ES-I3 (cell line): ENCODE measurements around the gene LIG3.
"Not testable (repeated sequence)": the region's sequence is repeated elsewhere in the genome, so short reads cannot be mapped to it uniquely, and the experiment has no call there.

Source experiments
- H3K36me3 ChIP-seq: 2 replicates; pipeline ENCODE4 v1.6.1; 2013; ENCODE audit warnings: mild to moderate bottlenecking, low read length, control low read depth, moderate library complexity; ENCODE audit not compliant: insufficient read depth
- H3K4me1 ChIP-seq: 2 replicates; pipeline ENCODE4 v1.6.1; 2013; ENCODE audit warnings: mild to moderate bottlenecking, control low read depth, low read length; ENCODE audit not compliant: insufficient read depth
- H3K9ac ChIP-seq: 2 replicates; pipeline ENCODE4 v1.6.1; 2013; ENCODE audit warnings: low read depth, mild to moderate bottlenecking, low read length, moderate library complexity
- H3K9me3 ChIP-seq: 2 replicates; pipeline ENCODE4 v1.6.1; 2013; ENCODE audit warnings: mild to moderate bottlenecking, low read length, moderate library complexity; ENCODE audit not compliant: control insufficient read depth, insufficient read depth

Gene LIG3

DNA sequence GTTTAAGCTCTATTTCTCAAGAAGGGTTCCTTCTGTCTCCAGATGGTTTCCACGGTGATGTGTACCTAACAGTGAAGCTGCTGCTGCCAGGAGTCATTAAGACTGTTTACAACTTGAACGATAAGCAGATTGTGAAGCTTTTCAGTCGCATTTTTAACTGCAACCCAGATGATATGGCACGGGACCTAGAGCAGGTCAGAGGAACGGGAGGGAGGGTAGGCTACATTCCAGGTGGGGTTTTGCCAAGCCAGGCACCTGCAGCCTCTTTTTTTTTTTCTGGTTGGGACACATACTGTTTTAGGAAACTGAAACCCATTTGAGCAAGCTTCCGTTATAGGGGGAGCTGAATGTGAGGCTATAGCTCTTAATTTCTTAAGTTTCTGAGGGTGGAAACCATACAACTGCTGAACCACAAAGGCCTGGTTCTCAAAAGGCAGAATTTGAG lies 10.6 kb downstream of the LIG3 start:
- Histone ChIP-seq H3K9ac (no peak overlapping the region), H3K4me1 (no peaks in the 10 kb centered on the region), H3K36me3 (peaks cover 56% of the 10 kb centered on the region), H3K9me3 (no peaks in the 10 kb centered on the region)

- peaks cover 58% of the 10 kb centered on the region for H3K36me3 ChIP-seq
- H3K9ac ChIP-seq: no peak overlapping the region
- no peaks in the 10 kb centered on the region for H3K4me1 ChIP-seq
- H3K9me3 ChIP-seq: no peaks in the 10 kb centered on the region
Measured at GRCh38 chr17:34991606-34992005, 11.3 kb downstream of the LIG3 start.

GRCh38 chr17:34993031-34993430 lies 12.7 kb downstream of the LIG3 start:
- no peaks in the 10 kb centered on the region for H3K4me1 ChIP-seq
- H3K36me3 ChIP-seq: peaks cover 63% of the 10 kb centered on the region
- no peaks in the 10 kb centered on the region for H3K9me3 ChIP-seq
- H3K9ac ChIP-seq: no peak overlapping the region

DNA sequence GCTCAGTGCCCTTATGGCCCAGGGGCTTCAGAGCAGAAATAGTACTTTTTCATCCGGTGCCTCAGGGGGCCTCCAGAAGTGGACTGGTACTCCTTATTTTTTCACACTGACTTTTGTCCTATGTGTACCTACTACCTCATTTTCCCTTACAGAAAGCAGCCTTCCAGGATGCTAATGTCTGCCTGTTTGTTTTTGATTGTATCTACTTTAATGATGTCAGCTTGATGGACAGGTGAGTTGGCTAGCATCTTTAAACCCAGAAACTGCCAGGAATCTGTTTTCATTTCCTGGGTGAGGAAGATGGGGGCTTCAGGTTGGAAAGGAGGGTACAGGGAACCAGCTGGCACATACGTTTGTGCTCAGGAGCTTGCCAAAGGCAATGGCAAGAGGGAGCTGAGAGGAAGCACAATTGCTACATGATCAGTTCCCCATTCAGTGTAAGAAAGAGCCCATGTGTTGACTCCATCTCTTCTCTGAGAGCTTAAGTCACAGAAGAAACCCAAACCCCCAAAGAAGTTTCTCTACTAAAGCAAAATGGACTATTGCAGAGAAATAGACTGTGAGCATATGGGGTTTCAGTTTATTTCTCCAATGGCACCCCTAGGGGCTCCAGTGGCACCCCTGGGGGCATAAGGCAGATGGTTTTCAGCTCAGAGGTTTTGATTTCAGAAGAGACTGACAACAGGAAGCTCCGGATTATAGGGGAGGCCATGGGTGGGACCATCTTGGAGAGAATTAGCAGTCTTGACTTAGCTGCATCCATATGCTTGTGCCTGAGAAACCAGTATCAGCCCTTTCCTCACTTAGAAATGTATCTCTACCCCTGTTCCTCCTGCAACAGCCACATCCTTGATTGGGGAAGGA lies 16.3 kb downstream of the LIG3 start:
- no peak overlapping the region for H3K9ac ChIP-seq
- no peaks in the 10 kb centered on the region for H3K4me1 ChIP-seq
- H3K36me3 ChIP-seq: peaks cover 68% of the 10 kb centered on the region
- H3K9me3 ChIP-seq: no peaks in the 10 kb centered on the region

- no peak overlapping the region for H3K9ac ChIP-seq
- no peaks in the 10 kb centered on the region for H3K9me3 ChIP-seq
- H3K36me3 ChIP-seq: peaks cover 72% of the 10 kb centered on the region
- H3K4me1 ChIP-seq: no peaks in the 10 kb centered on the region
Measured at GRCh38 chr17:34997355-34997862, 17.1 kb downstream of the LIG3 start.

DNA sequence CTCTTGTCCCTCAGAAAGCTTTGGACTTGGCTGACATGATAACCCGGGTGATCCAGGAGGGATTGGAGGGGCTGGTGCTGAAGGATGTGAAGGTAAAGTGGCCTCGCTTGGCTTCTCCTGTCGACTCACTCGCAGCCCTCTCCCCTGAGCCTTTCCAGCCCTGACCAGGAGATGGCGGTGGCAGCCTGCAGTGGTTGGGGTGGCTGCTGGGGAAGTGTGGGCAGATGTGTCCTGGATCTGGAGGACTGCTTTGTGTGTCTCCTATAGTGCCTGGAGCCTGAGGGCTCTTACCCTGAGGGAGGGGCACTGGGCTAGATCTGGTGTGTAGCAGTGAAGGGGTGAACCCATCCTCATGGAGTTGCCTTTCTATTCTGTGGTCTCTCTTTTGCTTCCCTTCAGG lies 17.9 kb downstream of the LIG3 start:
- no peaks in the 10 kb centered on the region for H3K9me3 ChIP-seq
- peaks cover 69% of the 10 kb centered on the region for H3K36me3 ChIP-seq
- H3K9ac ChIP-seq: no peak overlapping the region
- no peaks in the 10 kb centered on the region for H3K4me1 ChIP-seq

DNA sequence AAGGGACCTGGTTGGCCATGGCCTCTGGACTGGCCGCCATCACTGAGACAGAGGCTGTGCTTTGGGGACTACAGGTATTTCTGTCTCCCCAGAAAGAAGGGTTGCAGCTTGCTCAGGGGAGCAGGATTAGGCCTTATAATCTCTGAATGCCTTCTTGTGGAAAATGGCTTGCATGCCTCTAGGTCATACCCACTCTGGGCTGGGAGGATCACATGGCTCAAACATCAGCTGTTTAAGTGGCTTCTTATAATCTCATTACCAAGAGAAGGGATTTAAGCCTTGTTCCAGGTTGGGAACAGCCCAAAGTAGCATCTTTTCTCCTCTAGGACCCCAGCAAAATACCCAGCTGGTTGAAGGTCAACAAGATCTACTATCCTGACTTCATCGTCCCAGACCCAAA lies 19.1 kb downstream of the LIG3 start:
- no peaks in the 10 kb centered on the region for H3K9me3 ChIP-seq
- no peak overlapping the region for H3K9ac ChIP-seq
- no peaks in the 10 kb centered on the region for H3K4me1 ChIP-seq
- H3K36me3 ChIP-seq: peaks cover 56% of the 10 kb centered on the region

GRCh38 chr17:35000965-35001364 lies 20.7 kb downstream of the LIG3 start:
- not testable (repeated sequence) for H3K9ac ChIP-seq, H3K4me1 ChIP-seq, H3K9me3 ChIP-seq
- peaks cover 43% of the 10 kb centered on the region for H3K36me3 ChIP-seq

GRCh38 chr17:35001549-35001948 lies 21.2 kb downstream of the LIG3 start:
- Histone ChIP-seq H3K36me3 (peaks cover 44% of the 10 kb centered on the region), H3K4me1 (no peaks in the 10 kb centered on the region), H3K9me3 (no peaks in the 10 kb centered on the region), H3K9ac (no peak overlapping the region)

DNA sequence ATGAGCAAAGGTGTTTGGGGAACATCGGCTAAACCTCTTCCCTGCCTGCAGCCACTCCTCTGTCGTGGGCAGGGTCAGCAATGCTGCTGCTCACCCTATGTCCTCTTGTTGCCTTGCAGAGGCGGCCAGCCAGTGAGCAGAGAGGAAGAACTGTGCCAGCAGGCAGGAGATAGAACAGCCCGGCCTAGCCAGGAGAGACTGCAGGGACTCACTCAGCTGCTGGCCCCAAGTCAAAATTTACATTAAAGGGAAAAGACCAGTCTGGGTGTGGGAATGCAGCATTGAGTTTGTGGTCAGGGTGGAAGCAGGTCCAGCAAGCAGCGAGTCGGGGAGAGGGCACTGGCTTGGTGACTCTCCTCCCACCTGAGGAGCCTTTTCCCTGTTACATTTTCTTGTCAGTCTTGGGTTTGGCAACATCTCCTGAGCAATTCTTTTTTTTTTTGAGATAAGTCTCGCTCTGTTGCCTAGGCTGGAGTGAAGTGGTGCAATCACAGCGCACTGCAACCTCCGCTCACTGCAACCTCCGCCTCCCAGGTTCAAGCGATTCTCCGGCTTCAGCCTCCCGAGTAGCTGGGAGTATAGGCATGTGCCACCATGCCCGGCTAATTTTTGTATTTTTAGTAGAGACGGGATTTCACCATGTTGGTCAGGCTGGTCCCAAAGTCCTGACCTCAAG lies 22.7 kb downstream of the LIG3 start:
- Histone ChIP-seq H3K4me1 (no peaks in the 10 kb centered on the region), H3K9ac (no peak overlapping the region), H3K36me3 (peaks cover 38% of the 10 kb centered on the region), H3K9me3 (no peaks in the 10 kb centered on the region)

DNA sequence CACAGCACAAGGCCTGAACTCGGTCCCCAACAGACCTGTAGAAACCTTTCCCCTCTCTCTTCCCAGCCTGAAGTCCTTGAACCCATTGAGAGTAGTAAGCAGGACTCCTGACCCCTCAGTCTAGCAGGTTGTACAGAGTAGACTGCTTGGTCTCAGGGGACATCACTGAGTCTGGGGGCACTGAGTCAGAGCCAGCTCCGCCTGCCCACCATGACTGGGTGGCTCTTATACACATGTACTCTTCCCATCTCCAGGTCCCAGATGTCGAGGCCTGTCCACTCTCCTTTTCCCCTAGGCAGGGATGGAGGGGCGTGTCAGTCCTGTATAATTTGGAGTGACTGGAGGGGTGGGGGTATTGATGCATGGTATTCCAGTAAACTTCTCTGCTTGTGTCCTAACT lies 23.5 kb downstream of the LIG3 start:
- no peaks in the 10 kb centered on the region for H3K4me1 ChIP-seq

GRCh38 chr17:35006345-35006744 lies 26.0 kb downstream of the LIG3 start:
- Histone ChIP-seq H3K36me3 (peaks cover 17% of the 10 kb centered on the region; the same call in 1 of the 2 replicates), H3K9me3 (no peaks in the 10 kb centered on the region), H3K9ac (no peak overlapping the region), H3K4me1 (no peaks in the 10 kb centered on the region)

More for the DNA sequence above, 23.5 kb downstream of the LIG3 start:
- H3K9ac ChIP-seq: no peak overlapping the region
- H3K9me3 ChIP-seq: no peaks in the 10 kb centered on the region
- H3K36me3 ChIP-seq: peaks cover 34% of the 10 kb centered on the region

GRCh38 chr17:35006961-35007360 lies 26.6 kb downstream of the LIG3 start:
- H3K36me3 ChIP-seq: peaks cover 15% of the 10 kb centered on the region; the same call in 1 of the 2 replicates
- H3K9me3 ChIP-seq: no peaks in the 10 kb centered on the region
- H3K4me1 ChIP-seq: no peaks in the 10 kb centered on the region
- no peak overlapping the region for H3K9ac ChIP-seq

GRCh38 chr17:35010093-35010492 lies 29.8 kb downstream of the LIG3 start:
- Histone ChIP-seq H3K9me3 (no peaks in the 10 kb centered on the region), H3K9ac (no peak overlapping the region), H3K36me3 (peaks cover 8% of the 10 kb centered on the region; the same call in 1 of the 2 replicates), H3K4me1 (no peaks in the 10 kb centered on the region)
